SU-DHL-6 (cell line): Measurements from ENCODE around the gene OSBPL6.
A peak's percentile ranks its signal among the peaks of the same experiment; 100 is the strongest.

Experiments
- H2AFZ ChIP-seq: fragments of 200-600 bp; sonication (generic); 2 replicates; pipeline ENCODE4 v1.6.1; 2014; ENCODE audit warnings: low read depth, mild to moderate bottlenecking, moderate library complexity, mixed read lengths, antibody characterized with exemption, low read length; ENCODE audit not compliant: severe bottlenecking
- H3F3A ChIP-seq: fragments of 200-600 bp; shearing (Covaris generic); 2 replicates; pipeline ENCODE4 v1.6.0; 2016; ENCODE audit warnings: antibody characterized with exemption, mild to moderate bottlenecking; ENCODE audit not compliant: insufficient read depth
- H3K27ac ChIP-seq: fragments of 200-600 bp; sonication (generic); 2 replicates; pipeline ENCODE4 v1.5.1; 2016; ENCODE audit warnings: low read depth, mild to moderate bottlenecking, low read length, moderate library complexity, mixed read lengths
- H3K27me3 ChIP-seq: fragments of 200-600 bp; sonication (generic), shearing (Covaris generic); 2 replicates; pipeline ENCODE4 v1.6.0; 2014; ENCODE audit warnings: mild to moderate bottlenecking, low read length
- H3K36me3 ChIP-seq: fragments of 200-600 bp; sonication (generic); 2 replicates; pipeline ENCODE4 v1.6.1; 2014; ENCODE audit warnings: mild to moderate bottlenecking, low read length, mixed read lengths
- H3K4me2 ChIP-seq: fragments of 300-600, 200-600 bp; shearing (Covaris generic), sonication (generic); 2 replicates; pipeline ENCODE4 v1.6.0; 2014; ENCODE audit warnings: low read length, low read depth, mild to moderate bottlenecking; ENCODE audit not compliant: poor library complexity, severe bottlenecking
- H3K4me3 ChIP-seq: fragments of 200-600 bp; sonication (generic); 2 replicates; pipeline ENCODE4 v1.5.1; 2014; ENCODE audit warnings: antibody characterized with exemption, low read length, mild to moderate bottlenecking, mixed read lengths; ENCODE audit not compliant: insufficient read depth, poor library complexity, severe bottlenecking
- H3K79me2 ChIP-seq: fragments of 200-600 bp; sonication (generic); 2 replicates; pipeline ENCODE4 v1.6.1; 2014; ENCODE audit warnings: mild to moderate bottlenecking, low read length, moderate library complexity; ENCODE audit not compliant: insufficient read depth
- H3K9ac ChIP-seq: fragments of 200-600 bp; sonication (generic); 2 replicates; pipeline ENCODE4 v1.7.0; 2014; ENCODE audit warnings: mild to moderate bottlenecking, low read length
- H3K9me2 ChIP-seq: fragments of 200-600 bp; sonication (generic); replicated peaks from 2 replicates; pipeline ENCODE4 v1.6.1; 2014; ENCODE audit warnings: low read length; ENCODE audit not compliant: insufficient read depth
- H3K9me3 ChIP-seq: fragments of 200-600 bp; sonication (generic); 2 replicates; pipeline ENCODE4 v1.6.1; 2014; ENCODE audit warnings: low read length, mixed read lengths; ENCODE audit not compliant: insufficient read depth
- H4K20me1 ChIP-seq: fragments of 200-600 bp; sonication (generic); 2 replicates; pipeline ENCODE4 v1.6.1; 2014; ENCODE audit warnings: low read depth, mild to moderate bottlenecking, antibody characterized with exemption, low read length, moderate library complexity, mixed read lengths
- EZH2phosphoT487 ChIP-seq: fragments of 200-600 bp; sonication (generic), shearing (Covaris generic); conservative IDR thresholded peaks from 2 replicates; pipeline ENCODE4 v1.6.1; 2018; ENCODE audit warnings: mild to moderate bottlenecking, antibody characterized with exemption, low read length, moderate library complexity, mixed read lengths
- TF ChIP-seq, protein P1 (sequence below): fragments of 200-600 bp; sonication (generic); IDR thresholded peaks from one replicate; pipeline ENCODE4 v1.5.1; 2017; ENCODE audit warnings: antibody characterized with exemption, mild to moderate bottlenecking, low read length, moderate library complexity; ENCODE audit not compliant: insufficient read depth, poor library complexity, severe bottlenecking

The OSBPL6 gene

DNA sequence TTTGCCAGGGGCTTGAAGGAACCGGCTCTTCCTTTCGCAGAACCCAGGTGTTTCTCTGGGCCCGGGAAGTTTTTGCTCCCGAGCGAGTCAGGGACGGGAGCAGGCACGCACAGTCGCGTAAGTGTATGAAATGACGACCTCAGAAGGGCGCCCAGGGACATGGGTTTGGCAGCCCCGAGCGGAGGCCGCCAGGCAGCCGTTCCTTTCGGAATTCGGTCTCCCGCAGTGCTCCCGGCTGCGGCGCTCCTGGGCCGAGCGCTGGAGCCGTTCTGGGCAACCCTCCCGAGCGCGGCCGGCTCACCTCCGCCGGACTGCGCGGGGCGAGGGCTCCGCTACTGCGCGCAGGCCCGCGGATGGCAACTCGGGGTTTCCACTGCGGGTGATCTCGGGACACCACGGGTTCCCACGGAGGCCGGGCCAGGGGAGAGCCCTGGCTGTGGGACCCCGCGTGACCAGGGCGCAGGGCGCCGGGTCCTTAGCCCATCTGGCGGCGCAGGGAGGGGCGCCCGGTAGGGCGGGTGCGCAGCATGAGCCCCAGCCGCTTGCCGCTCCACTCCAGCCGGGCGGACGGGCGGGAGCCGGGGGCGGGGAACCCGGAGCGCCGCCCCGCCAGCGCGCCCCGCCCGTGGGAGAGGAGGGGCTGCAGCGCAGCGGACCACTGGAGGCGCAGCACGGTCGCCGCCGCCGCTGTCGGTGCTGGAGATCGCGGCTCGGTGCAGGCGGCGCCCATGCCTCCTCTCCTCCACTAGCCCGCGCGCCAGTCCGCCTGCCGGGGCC is at the start of gene OSBPL6:
Gene OSBPL6 (plus strand): TSS at position 690 of the 777 bp plus-strand sequence. CDS start 111,673 bp downstream, outside the sequence.
- H3K4me2 ChIP-seq = peak within 1 kb of the TSS; percentile 78
- H3K27ac ChIP-seq = no peak within 1 kb of the TSS
- TF ChIP-seq, protein P1, sequence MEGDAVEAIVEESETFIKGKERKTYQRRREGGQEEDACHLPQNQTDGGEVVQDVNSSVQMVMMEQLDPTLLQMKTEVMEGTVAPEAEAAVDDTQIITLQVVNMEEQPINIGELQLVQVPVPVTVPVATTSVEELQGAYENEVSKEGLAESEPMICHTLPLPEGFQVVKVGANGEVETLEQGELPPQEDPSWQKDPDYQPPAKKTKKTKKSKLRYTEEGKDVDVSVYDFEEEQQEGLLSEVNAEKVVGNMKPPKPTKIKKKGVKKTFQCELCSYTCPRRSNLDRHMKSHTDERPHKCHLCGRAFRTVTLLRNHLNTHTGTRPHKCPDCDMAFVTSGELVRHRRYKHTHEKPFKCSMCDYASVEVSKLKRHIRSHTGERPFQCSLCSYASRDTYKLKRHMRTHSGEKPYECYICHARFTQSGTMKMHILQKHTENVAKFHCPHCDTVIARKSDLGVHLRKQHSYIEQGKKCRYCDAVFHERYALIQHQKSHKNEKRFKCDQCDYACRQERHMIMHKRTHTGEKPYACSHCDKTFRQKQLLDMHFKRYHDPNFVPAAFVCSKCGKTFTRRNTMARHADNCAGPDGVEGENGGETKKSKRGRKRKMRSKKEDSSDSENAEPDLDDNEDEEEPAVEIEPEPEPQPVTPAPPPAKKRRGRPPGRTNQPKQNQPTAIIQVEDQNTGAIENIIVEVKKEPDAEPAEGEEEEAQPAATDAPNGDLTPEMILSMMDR = no peak
- no peak for TF ChIP-seq EZH2phosphoT487

DNA sequence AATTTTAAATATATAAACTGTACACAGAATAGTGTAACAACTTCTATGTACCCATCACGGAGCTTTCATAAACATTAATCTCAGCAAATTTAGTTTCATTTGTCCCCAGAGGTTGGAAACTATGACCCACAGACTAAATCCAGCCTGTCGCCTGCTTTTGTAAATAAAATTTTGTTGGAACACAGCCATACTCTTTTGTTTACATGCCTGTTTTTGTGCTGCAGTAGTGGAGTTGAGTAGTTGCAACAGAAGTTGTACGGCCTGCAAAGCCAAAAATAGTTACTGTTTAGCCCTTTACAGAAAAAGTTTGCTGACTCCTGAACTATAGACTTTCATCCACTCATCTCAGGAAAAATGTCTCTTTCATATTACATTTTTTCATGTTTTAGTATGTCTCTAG is 42.3 kb upstream of the OSBPL6 start:
- Histone ChIP-seq H3K36me3 (no peaks in the 10 kb centered on the region), H3K9ac (no peak overlapping the region), H3K4me3 (no peak overlapping the region)

More for the DNA sequence above, at the start of gene OSBPL6:
- Histone ChIP-seq H3K9me2 (no peaks in the 10 kb centered on the region), H3K79me2 (no peaks in the 10 kb centered on the region), H3K27me3 (no peaks in the 10 kb centered on the region), H3K36me3 (no peaks in the 10 kb centered on the region), H3K9me3 (no peaks in the 10 kb centered on the region), H3F3A (no peaks in the 10 kb centered on the region), H3K9ac (peak within 1 kb of the TSS; percentile 54), H4K20me1 (no peaks in the 10 kb centered on the region), H2AFZ (peak within 1 kb of the TSS; percentile 98), H3K4me3 (peak within 1 kb of the TSS; percentile 84)

DNA sequence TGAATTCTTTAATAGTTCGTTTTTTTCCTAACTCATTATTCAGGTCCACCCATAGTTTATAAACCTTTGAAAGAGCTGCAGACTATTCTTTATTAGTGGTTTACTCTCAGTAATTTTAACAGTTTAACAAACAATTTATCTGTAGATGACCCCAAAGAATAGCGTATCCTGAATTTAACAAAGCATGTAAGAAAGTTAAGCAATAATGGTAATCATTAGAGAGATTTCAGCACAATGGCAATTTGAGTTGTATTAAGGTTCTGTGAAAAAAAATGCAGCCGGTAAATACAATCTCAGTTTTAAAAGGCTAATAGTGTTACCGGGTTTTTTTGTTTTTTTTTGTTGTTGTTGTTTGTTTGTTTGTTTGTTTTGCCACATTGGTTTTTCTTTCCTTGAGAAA is 41.8 kb upstream of the OSBPL6 start:
- no peak overlapping the region for H3K9ac ChIP-seq
- H3F3A ChIP-seq = no peaks in the 10 kb centered on the region
- TF ChIP-seq, protein P1 = no peak
- TF ChIP-seq EZH2phosphoT487 = no peak
- no peaks in the 10 kb centered on the region for H3K9me3 ChIP-seq
- no peak overlapping the region for H3K4me2 ChIP-seq
- no peaks in the 10 kb centered on the region for H3K27me3 ChIP-seq
- no peak overlapping the region for H3K27ac ChIP-seq
- H3K79me2 ChIP-seq = no peaks in the 10 kb centered on the region
- no peaks in the 10 kb centered on the region for H3K9me2 ChIP-seq
- no peaks in the 10 kb centered on the region for H4K20me1 ChIP-seq
- H3K4me3 ChIP-seq = no peak overlapping the region
- no peak overlapping the region for H2AFZ ChIP-seq
- H3K36me3 ChIP-seq = no peaks in the 10 kb centered on the region

More for the DNA sequence above, 42.3 kb upstream of the OSBPL6 start:
- Histone ChIP-seq H2AFZ (no peak overlapping the region), H3K9me3 (no peaks in the 10 kb centered on the region), H3K4me2 (no peak overlapping the region), H3K79me2 (no peaks in the 10 kb centered on the region), H3K9me2 (no peaks in the 10 kb centered on the region), H4K20me1 (no peaks in the 10 kb centered on the region), H3K27me3 (no peaks in the 10 kb centered on the region), H3K27ac (no peak overlapping the region), H3F3A (no peaks in the 10 kb centered on the region)
- no peak for TF ChIP-seq EZH2phosphoT487
- TF ChIP-seq, protein P1 = no peak
